Stomach (tissue), 4 donors: Measurements from ENCODE around the gene TET2.

Experiments used
- POLR2A ChIP-seq, 4 donors: fragments of 450-650 bp; IDR thresholded peaks; one replicate each; pipeline ENCODE4 v1.6.1; 2016; ENCODE audit warnings: antibody characterized with exemption in 4 of 4, control low read depth in 2 of 4, mild to moderate bottlenecking in 1 of 4, moderate library complexity in 1 of 4
- TF ChIP-seq, protein P1 (sequence below), 7 experiments: fragments of 450-650 bp in 4 of 7; fragments of 200-600 bp in 3 of 7; sonication (generic) in 3 of 7; IDR thresholded peaks; one replicate each; pipeline ENCODE4 v1.5.1; 2016 to 2019; ENCODE audit warnings: antibody characterized with exemption in 7 of 7, control low read depth in 2 of 7, mild to moderate bottlenecking in 1 of 7

DNA sequence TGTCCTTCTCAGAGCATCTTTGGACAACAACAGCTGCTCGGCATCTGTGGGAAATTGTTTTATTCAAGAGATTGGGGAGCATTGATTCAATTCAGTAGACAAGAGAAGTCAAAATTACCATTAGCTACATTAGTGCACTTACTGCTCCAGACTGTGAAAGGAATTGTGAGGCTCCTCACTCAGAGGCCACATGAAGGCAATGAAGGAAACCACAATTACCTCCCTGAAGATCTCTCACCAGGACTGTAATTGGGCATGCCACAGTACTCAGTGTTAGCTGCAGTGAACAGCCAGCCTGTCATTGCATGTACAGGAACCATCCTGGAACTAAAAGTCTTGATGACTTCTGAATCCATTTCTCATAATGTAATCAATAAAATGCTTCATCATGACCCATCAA lies 182.4 kb downstream of the TET2 start:
- TF ChIP-seq, protein P1, sequence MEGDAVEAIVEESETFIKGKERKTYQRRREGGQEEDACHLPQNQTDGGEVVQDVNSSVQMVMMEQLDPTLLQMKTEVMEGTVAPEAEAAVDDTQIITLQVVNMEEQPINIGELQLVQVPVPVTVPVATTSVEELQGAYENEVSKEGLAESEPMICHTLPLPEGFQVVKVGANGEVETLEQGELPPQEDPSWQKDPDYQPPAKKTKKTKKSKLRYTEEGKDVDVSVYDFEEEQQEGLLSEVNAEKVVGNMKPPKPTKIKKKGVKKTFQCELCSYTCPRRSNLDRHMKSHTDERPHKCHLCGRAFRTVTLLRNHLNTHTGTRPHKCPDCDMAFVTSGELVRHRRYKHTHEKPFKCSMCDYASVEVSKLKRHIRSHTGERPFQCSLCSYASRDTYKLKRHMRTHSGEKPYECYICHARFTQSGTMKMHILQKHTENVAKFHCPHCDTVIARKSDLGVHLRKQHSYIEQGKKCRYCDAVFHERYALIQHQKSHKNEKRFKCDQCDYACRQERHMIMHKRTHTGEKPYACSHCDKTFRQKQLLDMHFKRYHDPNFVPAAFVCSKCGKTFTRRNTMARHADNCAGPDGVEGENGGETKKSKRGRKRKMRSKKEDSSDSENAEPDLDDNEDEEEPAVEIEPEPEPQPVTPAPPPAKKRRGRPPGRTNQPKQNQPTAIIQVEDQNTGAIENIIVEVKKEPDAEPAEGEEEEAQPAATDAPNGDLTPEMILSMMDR (IDR thresholded peaks at IDR 0.05), result no peak
- TF ChIP-seq POLR2A (IDR thresholded peaks at IDR 0.05), result no peak
